Right kidney (tissue), 1 donor: ENCODE results near the gene CACNA1I.

Source experiments
- DNase-seq: peaks from one replicate; pipeline ENCODE4 v3.0.0-alpha.2; 2016

The CACNA1I gene

DNA sequence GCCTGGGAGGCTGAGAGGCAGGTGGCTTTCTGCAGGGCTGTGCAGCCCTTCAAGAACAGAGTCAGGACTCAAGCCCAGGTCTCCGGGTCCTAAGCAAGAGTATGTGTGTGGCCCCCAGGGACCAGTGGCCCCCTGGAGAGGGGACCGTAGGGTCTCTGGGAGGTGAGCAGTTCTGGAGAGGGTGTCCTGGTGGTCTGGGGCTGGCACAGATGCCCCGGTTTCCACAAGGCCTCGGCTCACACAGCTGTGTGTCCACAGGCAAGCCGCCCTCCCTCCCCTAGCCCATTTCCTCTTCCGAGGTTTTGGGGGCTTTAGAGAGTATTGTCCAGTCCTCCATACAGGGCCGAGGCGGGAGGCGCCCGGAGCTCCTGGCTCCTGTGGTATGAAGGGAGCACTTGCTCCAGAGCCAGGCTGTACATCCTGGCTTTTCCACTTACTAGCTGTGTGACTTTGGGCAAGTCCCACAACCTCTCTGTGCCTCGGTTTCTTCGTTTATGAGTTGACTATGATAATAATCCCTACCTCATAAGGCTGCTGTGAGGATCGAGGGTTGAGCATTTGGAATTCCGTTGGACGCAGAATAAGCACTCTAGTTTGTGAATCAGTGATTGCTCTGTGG is 34.6 kb upstream of the CACNA1I start:
- no peak for DNase-seq

DNA sequence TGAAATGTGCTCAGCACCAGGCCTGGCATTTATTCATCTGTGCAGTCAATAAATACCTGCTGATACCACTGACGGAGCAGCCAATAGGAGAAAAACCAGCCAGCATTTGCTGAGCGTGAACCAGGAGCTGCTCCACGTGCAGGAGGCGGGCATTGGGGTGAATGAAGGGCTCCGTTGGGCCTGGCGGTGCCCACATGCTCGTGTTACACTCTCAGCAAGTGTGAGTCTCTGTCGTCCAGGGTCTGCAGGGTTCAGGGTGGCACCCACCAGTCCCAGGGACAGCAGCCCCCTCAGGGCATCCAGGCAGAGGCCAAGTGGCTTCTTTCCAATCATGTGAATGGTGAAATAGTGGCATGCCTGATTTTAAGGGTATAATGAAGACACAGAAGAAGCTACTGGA is 33.8 kb upstream of the CACNA1I start:
- DNase-seq, result no peak

DNA sequence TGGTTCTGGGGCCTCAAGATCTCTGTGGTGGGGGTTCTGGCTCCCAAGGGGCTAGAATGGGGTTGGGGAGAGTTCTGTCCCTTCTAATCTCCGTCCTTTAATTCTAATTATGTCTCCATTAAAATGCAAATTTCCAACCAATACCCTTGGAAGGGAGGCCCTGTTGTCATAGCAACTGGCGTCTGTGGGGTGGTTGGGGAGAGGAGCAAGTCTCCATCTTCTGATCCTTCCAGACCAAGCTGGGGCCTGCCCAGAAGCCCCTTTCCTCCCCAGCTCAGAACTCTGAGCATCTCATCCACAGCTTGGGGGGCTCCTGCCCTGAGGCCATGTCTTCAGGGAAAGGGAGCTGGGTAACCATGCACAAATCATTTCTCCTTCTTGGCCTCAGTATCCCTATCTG is 32.6 kb upstream of the CACNA1I start:
- no peak for DNase-seq

DNA sequence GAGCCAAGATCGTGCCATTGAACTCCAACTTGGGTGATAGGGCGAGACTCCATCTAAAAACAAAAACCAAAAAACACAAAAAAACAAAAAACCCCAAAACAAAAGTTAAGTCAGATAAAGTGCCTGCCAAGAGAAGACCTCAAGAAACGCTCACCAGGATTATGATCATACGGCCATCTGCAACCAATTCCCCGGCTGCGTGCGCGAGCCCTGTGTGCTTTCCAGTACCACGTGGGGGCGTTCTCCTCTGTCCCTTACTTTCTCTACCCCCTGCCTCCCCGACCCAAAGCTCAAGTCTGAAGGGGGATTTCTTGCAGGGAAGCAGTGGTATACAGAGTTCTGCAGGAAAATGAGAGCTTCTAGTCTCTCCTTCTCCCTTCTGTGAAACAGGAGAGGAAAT is 27.5 kb upstream of the CACNA1I start:
- DNase-seq, result no peak

DNA sequence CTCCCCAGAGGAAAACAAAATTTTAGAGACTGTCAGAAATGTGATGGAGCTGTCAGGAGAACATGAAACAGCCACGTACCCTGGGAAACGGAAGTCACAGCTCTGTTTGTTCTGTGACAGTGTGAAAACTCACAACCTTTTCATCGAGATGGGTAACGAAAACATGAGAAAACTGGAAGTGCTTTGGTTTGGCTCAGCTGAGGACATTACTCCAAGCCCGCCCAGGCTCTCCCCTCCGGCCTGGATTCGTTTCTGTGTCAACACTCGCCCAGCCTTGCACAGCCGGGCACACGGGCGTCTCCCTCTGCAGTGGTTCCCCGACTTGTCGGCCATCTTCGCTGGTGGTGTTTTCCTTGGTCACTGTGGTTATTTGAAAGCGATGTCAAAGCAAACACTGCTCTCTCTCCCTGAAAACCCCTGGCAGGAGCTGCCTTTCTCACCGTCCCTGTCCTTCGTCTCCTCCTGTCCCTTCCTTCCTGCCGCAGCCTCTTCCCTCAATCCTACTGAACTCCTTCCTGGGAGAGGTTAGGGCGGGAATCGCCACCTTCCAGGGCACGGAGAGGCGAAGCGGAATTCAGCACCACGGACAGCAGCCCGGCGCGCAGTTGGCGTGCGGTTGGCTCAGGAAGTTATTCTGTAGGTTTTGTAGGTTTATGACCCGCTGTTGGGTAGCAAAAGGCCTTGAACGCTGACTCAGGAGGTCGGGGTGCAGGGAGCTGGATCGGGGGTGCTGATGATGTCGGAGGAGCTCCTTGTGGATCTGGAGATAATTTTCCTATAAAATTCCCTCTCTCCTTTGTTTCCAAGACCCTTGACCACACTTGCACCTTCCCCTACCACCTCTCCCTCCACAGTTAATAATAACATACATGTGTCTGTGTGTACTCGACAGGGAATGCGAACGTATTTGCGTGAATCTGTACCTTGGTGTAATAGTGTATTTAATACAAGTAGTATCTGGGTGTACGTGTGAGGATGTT is 24.9 kb upstream of the CACNA1I start:
- DNase-seq, result peak; percentile 64

DNA sequence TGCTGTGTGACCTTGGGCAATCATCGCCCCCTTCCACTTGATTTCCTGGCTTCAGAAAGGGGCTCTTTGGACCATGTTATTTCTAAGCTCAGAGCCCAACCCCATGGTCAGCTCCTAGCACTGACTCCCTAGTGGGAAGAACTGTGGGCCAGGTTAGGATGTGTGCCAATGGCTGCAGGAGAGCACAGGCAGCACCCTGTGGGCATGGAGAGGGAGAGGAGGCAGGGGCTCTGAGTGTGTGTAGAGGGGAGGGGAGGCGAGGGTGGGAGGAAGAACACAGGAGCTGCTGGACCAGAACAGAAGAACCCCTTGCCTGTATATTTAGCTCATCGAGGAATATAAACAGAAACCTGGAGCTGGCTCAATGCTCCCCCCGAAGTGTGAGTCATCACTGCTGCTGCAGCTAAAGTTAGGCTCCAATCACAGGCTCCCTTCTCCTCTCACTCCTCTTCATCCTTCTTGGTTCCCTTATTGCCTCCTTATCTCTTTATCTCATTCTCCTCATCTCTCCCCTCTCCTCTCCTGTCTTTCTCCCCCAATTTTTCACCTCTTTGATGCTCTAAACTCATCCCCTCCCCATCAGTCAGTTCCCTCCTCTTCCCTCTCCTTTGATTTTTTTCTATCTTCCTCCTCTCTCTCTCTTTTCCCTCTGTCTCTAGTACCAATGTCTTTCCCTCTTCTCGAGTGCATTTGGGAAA is 23.5 kb upstream of the CACNA1I start:
- no peak for DNase-seq

DNA sequence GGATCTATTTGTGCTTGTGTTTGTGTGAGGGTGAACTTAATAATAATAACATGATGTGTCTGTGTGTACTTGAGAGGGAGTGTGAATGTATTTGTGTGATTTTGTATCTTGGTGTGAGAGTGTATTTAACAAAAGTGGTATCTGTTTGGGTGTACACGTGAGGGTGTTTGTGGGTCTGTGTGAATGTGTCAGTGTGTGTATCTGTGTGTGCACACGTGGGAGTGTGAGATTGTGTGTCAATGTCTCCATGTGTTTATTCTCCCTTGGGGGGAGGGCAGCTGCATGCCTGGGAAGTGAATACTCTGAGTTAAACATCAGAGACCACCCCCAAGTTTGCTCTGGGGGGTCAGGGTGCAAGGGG is 23.0 kb upstream of the CACNA1I start:
- DNase-seq, result no peak

DNA sequence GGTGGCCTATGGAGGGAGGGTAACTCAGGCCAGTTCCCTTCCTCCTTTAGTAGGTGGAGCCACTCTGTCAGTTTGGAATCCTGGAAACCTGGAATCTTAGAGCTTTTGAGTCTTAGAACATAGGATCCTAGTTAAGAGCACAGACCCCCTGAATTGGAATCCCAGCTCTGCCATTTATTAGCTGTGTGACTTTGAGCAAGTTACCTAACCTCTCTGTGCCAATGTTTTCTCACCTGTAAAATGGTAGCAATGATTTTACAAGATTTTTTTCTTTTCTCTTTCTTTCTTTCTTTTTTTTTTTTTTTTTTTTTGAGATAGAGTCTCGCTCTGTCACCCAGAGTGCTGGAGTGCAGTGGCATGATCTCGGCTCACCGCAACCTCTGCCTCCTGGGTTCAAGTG is 17.1 kb upstream of the CACNA1I start:
- DNase-seq, result no peak

DNA sequence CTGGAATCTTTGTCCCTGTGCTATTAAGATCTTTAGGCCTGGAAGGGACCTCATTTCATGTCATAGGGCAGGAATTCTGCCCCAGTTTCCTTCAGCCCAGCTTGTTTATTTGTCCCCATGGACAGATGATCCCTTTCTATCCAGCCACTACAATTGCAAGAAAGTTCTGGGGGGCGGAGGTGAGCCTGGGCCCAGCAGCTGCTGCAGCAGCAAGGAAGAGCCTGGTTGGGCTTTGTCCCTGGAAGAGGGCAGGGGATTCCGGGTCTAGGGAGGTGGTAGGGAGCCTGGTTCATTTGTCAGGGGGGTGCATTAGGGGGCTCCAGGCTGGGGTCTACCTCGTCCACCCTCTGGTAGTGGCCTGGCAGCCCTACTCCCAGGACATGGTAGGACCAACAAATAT is 16.4 kb upstream of the CACNA1I start:
- no peak for DNase-seq

DNA sequence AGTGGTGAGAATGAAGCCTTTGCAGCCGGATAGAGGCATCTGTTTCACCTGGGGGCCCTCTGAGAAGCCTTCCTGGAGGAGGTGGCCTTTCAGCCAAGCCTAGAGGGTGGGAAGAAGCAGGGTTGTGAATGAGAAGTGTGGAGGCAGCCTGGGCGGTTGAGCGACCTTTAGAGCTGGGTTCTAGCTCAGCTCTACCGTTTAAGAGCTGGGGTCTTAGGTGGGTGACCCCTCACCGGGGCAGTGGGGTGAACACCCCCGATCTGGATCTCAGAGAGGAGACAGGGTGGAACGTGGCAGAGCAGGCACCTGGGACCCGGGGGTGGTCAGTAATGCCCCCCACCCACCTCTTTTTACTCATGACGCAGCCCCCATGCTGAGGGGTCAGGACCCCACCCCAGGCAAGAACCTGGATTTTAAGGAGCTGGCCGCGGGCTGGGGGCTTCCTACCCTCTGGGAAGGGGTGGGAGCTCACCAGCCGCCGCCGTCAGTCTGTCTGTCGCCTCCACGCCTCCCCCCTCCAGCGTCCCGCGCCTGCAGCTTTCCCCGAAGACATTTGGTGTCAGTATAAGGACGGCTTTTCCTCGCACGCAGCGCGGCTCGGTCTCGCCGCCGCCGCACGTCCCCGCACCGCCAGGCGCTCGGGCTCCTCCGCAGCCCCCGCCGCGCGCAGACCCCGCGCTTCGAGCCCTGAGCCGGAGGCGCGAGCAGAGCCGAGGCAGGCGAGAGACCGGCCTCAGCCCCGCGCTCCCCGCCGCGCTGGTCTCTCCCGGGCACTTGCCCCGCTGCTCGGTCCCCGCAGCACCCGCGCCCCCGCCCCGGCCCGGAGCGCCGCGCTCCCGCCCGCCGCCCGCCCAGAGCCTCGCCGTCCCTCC is 13.3 kb upstream of the CACNA1I start:
- DNase-seq, result no peak

DNA sequence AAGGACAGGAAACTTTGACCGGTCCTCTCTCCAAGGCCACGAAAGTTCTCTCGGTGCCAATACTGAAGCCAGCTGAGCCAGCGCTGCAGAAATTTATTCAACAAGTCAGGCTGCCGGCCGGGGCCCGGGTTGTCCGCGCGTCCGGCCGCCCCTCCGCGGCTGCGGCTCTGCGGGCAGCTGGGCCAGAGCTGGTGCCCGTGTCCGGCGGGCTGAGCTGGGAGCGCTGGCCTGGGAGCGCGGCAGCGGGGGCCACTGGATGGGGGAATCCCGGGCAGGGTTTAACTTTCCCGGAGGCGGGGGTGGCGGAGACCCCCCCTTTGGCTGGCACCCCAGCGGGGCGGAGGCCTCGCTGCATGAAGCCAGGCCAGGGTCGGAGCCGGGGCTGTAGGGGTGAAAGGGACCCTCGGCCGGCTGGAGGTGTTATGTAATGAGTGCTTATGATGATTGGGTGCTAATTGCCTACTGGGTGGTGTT is 12.3 kb upstream of the CACNA1I start:
- DNase-seq, result no peak

DNA sequence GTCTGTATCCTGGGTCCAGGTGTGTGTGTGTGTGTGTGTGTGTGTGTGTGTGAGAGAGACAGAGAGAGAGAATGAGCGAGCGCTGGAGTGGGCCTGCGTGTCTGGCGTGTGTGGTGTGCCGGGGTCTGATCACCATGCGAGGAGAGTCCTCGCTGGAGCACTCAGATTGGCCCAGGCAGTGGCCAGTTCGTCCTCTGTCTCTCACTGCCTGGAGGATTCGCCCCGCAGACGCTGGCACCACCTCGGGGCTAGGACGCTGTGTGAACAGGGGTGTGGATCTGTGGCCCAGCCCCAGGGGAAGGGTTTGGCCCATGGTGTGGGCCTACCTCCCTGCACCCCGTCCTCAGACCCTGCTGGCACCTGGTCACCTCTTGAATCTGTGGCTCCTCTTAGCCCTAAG is 11.6 kb upstream of the CACNA1I start:
- DNase-seq, result no peak

DNA sequence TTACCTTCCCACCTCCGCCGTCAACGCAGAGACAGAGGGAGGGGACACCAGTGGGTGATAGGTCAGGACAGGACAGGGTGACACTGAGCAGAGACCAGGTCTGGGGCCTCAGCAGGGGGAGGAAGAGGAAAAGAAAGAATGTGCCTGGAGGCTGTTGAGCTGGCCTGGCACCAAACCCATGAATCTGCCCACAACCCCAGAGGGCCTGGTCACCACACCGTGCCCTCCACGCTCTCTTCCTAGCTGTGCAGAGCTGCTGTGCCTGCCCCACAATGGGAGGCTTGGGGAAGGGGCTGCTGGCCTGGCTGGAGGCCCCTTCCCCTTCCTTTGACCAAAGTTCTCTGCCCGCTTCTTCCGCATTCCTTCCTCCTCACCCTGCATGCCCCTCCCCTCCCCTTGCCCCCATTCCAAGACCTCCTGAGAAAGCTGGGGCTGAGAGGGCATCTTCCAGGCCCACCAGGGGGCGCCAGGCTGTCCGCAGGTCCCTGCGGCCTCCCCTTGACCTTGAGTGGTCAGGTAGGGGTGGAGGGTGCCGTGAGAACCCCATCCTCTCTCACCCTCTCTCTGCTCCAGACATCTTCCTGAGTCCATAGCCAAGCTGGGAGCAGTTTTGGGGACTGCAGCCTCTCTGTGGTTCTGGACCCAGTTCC is 11.0 kb upstream of the CACNA1I start:
- DNase-seq, result no peak

DNA sequence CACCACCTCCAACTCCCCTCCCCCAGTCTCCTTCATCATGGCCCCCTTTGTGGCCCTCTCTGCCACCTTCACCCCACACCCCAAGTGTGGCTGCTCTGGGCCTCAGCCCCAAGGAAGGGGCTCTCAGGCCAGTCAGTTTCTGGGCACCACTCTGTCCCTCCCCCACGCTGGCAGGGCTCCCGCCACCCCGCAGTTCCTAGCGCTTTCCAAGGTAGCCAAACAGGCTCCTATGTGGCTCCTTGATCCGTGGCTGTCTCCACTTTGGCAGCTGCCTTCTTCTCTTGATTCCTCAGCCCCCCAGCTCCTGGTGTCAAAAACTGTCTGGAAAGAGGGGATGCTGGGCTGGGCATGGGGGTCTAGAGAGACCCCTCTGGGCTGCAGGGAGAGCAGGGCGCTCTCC is 10.4 kb upstream of the CACNA1I start:
- DNase-seq, result no peak

DNA sequence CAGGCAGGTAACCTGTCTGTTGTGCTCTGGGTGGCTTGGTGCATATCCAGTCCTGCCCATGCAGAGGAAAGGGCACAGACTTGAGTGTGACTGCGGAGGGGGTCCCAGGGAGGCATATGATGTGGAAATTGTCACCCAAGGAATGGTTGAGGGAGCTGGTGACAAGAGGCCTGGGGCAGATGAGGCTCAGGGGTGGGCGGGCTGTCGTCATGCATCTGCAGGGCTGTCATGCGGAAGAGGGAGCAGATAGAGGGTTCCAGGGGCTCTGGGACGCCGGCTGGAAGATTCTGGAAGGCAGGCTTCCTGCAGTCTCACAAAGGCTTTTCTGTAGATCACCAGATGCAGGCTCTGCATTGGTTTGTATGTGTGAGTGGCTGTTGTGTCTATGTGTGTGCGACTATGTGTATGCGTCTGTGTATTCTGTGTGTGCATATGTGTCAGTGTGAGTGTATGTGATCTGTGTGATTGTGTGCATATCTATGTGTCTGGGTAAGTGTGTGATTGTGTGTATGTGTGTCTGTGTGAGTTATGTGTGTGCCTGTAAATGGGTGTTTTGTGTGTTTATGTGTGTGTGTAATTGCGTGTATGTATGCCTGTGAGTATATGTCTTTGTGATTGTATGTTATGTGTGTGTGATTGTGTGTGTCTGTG is 7.6 kb upstream of the CACNA1I start:
- DNase-seq, result no peak

DNA sequence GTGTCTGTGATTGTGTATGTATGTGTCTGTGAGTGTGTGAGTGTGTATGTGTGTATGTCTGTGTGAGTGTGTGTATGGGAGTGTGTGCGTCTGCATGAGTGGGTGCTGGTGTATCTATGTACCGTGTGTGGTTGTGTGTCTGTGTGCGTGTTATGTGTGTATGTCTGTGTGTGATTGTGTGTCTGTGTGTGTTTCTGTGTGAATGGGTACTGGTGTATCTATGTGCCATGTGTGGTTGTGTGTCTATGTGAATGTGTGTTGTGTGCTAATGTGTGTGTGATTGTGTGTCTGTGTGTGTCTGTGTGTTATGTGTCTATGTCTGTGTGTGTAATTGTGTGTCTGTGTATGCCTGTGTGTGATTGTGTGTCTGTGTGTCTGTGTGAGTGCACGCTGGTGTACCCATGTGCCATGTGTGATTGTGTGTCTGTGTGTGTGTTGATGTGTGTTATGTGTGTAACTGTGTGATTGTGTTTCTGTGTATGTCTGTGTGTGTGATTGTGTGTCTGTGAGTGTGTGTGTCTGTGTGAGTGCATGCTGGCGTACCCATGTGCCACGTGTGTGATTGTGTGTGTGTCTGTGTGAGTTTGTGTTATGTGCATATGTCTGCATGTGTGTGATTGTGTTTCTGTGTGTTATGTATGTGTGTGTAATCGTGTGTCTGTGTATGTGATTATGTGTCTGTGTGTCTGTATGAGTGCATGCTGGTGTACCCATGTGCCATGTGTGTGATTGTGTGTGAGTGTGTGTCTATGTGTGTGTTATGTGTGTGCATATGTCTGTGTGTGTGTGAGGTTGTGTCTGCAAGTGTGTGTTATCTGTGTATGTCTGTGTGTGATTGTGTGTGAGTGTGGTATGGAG is 6.8 kb upstream of the CACNA1I start:
- no peak for DNase-seq

DNA sequence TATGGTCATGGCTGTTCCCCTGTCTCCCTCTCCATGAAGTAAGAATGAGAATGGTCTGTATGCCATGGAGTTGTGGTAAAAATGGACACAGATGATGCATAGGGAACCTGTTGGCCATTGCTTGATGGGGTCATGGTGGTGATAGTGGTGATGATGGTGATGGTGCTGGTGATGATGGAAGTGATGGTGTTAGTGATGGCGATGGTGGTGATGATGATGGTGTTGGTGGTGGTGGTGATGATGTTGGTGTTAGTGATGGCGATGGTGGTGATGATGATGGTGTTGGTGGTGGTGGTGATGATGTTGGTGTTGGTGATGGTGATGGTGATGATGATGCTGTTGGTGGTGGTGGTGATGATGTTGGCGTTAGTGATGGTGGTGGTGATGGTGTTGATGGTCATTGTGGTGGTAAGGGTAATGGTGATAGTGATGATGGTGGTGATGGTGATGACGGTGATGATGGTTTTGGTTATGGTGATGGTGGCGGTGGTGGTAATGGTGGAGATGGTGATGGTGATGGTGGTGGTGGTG is 5.1 kb upstream of the CACNA1I start:
- DNase-seq, result no peak

DNA sequence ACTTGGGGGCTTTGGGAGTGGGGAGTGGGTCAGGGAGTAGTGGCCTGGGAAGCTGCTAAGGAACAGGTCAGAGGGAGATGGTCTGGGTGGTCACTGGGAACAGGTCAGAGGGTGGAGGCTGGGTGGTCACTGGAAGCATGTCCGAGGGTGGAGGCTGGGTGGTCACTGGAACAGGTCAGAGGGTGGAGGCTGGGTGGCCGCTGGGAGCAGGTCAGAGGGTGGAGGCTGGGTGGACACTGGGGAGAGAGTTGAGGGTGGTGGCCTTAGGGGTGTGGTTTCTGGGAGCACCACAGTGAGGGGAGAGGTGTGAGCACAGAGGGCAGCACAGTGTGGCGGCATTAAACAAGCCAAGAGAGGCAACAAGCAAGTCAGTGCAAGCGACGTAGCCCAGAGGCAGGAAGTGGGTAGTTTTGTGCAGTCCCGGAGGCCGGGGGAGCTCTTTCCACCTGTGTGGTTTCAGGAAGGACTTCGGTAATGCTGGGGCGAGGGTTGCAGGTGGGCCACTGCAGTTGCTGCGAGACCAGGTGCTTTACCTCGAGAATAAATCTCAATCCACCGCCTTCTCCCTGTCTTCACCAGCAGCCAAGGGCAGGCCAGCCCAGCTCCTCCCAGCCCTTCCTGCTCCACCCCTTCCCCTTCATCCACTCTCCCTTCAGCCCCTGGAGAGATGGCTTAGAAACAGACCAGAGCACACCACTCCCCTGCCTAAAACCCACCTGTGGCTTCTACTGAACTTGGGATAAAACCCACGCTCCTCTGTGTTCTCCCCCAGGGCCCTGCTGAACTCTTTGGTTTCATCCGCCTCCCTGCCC is 3.2 kb upstream of the CACNA1I start:
- DNase-seq, result no peak
